ENCODE measurements around the gene GLDN. TPM values are rescaled to one million over a fixed set of nuclear protein-coding genes. Genes with fewer than 3 reads are reported as not detected.

The GLDN gene
- total and polyA plus RNA-seq, 2 of the 4 experiments (the other 2 are of a cell fraction): under 0.01 TPM; not detected in 1

GRCh38 chr15:51307811-51308210 is 33.6 kb upstream of the GLDN start:
- Histone ChIP-seq H3K23ac (ENCODE audit: low read depth, low read length) (no peak overlapping the region), H2BK5ac (ENCODE audit: low read depth, low read length, poor library complexity, severe bottlenecking) (no peak overlapping the region), H2AK5ac (ENCODE audit: low read depth, low read length) (no peak overlapping the region), H3K56ac (ENCODE audit: extremely low read depth, insufficient read depth, low read length) (no peak overlapping the region), H3K4ac (ENCODE audit: low read depth, low read length) (no peak overlapping the region), H2BK20ac (ENCODE audit: low read depth, low read length) (no peak overlapping the region), H3K14ac (replicated peaks; ENCODE audit: low read depth, low read length) (no peak overlapping the region), H3K27ac (ENCODE audit: insufficient read depth, low read length) (no peak overlapping the region), H3K36me3 (ENCODE audit: control insufficient read depth, insufficient read depth, low read length) (no peaks in the 10 kb centered on the region), H3K4me3 (ENCODE audit: insufficient read depth, low read depth, low read length) (no peak overlapping the region), H2BK15ac (ENCODE audit: low read depth, low read length) (no peak overlapping the region), H3K18ac (ENCODE audit: low read depth, low read length) (no peak overlapping the region), H4K20me1 (ENCODE audit: insufficient read depth, low read length) (no peaks in the 10 kb centered on the region), H3K9ac (ENCODE audit: low read depth, low read length) (no peak overlapping the region), H3K9me3 (ENCODE audit: control insufficient read depth, insufficient read depth, low read length) (no peaks in the 10 kb centered on the region), H3K27me3 (ENCODE audit: control insufficient read depth, insufficient read depth, low read length) (peaks cover 18% of the 10 kb centered on the region), H2BK120ac (ENCODE audit: low read depth, low read length) (no peak overlapping the region), H2AK9ac (replicated peaks; ENCODE audit: low read depth, low read length, poor library complexity) (no peak overlapping the region), H4K8ac (ENCODE audit: low read depth in 2 of 2, low read length in 2 of 2) (no peak overlapping the region), H3K4me2 (ENCODE audit: low read depth, low read length) (no peak overlapping the region), H3K4me1 (ENCODE audit: control insufficient read depth, insufficient read depth, low read length) (peaks cover 13% of the 10 kb centered on the region; the same call in 1 of the 2 replicates), H2AFZ (replicated peaks; ENCODE audit: low read length, poor library complexity) (no peak overlapping the region), H4K91ac (ENCODE audit: insufficient read depth, low read depth, low read length) (no peak overlapping the region), H3K79me1 (ENCODE audit: low read depth in 1 of 2, low read length in 2 of 2) (no peaks in the 10 kb centered on the region), H3K9me1 (ENCODE audit: insufficient read depth, low read length) (no peaks in the 10 kb centered on the region), H4K5ac (ENCODE audit: low read depth, low read length) (no peak overlapping the region)
- TF ChIP-seq RFX5 (IDR thresholded peaks at IDR 0.05; ENCODE audit: low read depth, low read length): no peak
- TF ChIP-seq CTCF (conservative IDR thresholded peaks at IDR 0.05; ENCODE audit: low read depth, low read length): no peak
- no peak for TF ChIP-seq RCOR1 (IDR thresholded peaks at IDR 0.05; ENCODE audit: insufficient replicate concordance, low read length)
- TF ChIP-seq CHD1 (IDR thresholded peaks at IDR 0.05; ENCODE audit: low read depth, low read length): no peak
- no peak for TF ChIP-seq MXI1 (IDR thresholded peaks at IDR 0.05; ENCODE audit: borderline replicate concordance, low read depth, low read length)
- TF ChIP-seq MAZ (IDR thresholded peaks at IDR 0.05; ENCODE audit: borderline replicate concordance, low read depth, low read length): no peak
- WGBS, 2 experiments (ENCODE audit: extremely low coverage in 2 of 2, insufficient read length in 1 of 2): no CpG with 5 or more reads among the region's 3 CpGs
- DNase-seq (no peak), ATAC-seq (ENCODE audit: low read depth) (no peak)
- intact Hi-C loops (cut with micrococcal nuclease) (no loop called here), in situ Hi-C loops (cut with MboI; ENCODE audit: low sequenced_read_pairs) (no loop called here), dilution Hi-C loops (cut with HindIII; ENCODE audit: low sequenced_read_pairs, unreplicated experiment) (no loop called here)
- POLR2A ChIA-PET (ENCODE audit: unreplicated experiment): no interaction called here
- CTCF ChIA-PET: interaction anchor here (1.1 kb wide), 1 partner anchor 145 kb away, joined by 3 read pairs; no protein-coding TSS in a partner anchor
- BruUV-seq (replicated peaks): no TSS peak
